GM18502 (cell line): ENCODE measurements around the gene DAD1.
"Not testable (repeated sequence)": the region's sequence is repeated elsewhere in the genome, so short reads cannot be mapped to it uniquely, and the experiment has no call there.

Source experiments
- ATAC-seq: cut with Tn5 transposase; IDR thresholded peaks from one replicate; pipeline ENCODE4 v1.9.1; 2021; ENCODE audit warnings: mild to moderate bottlenecking; ENCODE audit not compliant: unreplicated experiment, poor library complexity

DAD1 gene

DNA sequence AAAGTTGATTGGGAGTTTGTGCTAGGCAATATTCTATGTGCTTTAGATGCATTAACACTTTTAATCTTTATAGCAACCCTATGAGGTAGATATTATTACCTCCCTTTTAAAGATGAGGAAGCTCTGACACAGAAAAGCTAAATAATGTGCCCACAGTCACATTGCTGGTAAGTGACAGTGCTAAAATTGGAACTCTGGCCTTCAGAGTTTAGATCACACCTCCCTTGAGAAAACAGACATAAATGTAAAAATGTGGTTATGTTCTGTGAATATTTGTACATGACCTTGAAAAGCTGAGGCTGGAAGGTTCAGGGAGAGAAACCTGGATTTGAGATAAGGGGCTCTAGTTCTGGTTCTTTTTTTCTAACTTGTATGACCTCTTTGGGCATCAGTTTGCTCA, 11.0 kb upstream of the DAD1 start:
- no peak for ATAC-seq

DNA sequence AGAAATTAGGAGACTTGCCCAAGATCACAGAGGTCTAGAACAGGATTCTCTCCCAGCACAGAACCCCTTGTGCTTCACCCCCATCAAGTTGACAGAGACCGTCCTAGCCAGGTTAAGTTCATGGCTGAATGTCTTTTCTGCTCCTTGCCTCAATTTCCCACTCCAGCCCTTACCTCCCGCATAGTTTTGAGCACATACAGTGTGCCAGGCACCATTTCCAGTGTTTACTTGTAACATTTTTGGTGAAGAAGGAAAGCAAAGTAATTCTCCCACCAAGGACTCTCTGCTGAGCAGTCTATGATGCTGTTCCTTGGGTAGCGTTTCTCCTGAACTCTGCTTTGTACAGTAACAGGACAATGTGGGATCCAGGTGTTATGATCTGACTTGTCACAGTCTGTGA, 10.3 kb upstream of the DAD1 start:
- ATAC-seq: no peak

- ATAC-seq: no peak
Observed at GRCh38 chr14:22598896-22599244, 9.8 kb upstream of the DAD1 start.

- ATAC-seq: peak; percentile 89
Observed at GRCh38 chr14:22598099-22598895, 9.3 kb upstream of the DAD1 start, which contains the start of gene ABHD4. ABHD4 (plus strand) TSS chr14:22598300; CDS start chr14:22598307, 7 bp downstream.

DNA sequence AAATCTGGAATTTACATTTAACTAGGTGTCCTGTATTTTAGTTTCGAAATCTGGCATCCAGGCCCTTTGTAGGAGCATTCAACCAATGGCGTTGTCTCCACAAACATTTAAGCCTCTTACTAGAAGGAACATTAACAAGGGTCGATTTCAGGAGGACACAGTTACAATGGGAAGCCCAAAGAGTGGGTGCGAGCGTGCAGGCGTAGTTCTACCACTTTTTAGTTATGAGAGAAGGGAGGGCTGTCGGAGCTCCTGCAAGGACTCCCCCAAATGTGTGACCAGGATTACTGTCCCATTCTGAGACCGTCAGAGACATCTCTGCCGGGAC, 8.7 kb upstream of the DAD1 start:
- peak; percentile 32 for ATAC-seq

- ATAC-seq: no peak
Observed at GRCh38 chr14:22597265-22597664, 8.2 kb upstream of the DAD1 start.

GRCh38 chr14:22596354-22596879, 7.4 kb upstream of the DAD1 start:
- ATAC-seq: no peak

DNA sequence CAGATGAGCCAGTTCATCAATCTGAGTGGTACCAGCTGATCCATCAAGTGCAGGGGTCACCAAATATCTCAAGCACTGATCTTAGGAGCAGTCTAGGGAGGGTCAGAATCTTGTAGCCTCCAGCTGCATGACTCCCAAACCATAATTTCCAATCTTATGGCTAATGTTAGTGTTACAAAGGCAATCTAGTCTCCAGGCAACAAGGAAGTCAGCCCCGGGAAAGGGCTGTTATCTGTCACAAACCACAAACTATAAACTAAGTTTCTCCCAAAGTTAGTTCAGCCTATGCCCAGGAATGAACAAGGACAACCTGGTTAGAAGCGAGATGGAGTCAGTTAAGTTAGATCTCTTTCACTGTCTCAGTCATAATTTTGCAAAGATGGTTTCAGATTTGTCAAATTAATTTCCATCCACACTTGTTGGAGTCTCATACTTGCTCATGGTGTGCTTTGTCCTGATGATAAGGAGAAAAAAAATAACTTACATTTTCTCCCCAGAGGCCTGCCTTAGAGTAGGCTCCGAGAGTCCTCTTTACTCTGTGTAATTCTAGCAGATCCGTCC, 5.2 kb upstream of the DAD1 start:
- ATAC-seq: no peak

DNA sequence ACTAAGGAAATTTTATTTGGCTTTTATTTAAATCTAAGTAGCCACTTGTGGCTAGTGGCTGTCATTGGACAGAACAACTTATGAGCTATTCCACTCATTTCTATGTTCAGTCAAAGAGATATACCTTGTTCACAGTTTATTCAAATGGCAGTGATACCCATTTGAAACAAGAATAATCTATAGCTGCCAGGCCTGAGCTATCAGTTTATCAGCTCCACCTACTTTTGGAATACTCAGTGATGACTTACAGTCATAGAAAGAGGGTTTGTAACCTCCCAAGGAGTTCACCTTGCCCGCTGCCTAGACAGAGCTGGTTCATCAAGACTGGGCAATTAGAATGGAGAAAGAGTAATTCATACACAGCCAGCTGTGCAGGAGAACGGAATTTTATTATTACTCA, 4.6 kb upstream of the DAD1 start:
- no peak for ATAC-seq

GRCh38 chr14:22593189-22593588, 4.2 kb upstream of the DAD1 start:
- ATAC-seq: no peak

- ATAC-seq: no peak
Observed at GRCh38 chr14:22588526-22589095, 413 bp downstream of the DAD1 start.

GRCh38 chr14:22587677-22588422, 1.2 kb downstream of the DAD1 start:
- not testable (repeated sequence) for ATAC-seq

- no peak for ATAC-seq
Observed at GRCh38 chr14:22587247-22587646, 1.8 kb downstream of the DAD1 start.

GRCh38 chr14:22583994-22584393, 5.0 kb downstream of the DAD1 start:
- ATAC-seq: no peak

DNA sequence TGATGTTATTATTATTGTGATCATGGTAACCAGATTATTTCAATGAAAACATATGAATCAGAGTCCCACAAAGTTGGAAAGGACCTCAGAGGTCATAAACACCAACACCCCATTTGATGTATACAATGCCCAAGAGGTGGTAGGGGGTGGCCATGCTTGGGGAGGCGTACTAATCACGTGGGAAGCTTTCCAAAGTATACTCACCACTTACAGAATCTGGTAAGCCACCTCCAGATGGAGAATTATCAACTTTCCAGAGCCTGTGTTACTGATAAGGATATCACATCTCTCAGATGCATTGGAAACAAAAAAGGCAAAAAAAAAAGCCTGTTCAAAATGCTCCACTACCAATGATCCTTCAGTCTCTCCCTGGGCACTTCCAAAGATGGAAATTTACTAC, 8.4 kb downstream of the DAD1 start:
- no peak for ATAC-seq

- no peak for ATAC-seq
Observed at GRCh38 chr14:22579881-22580280, 9.1 kb downstream of the DAD1 start.

GRCh38 chr14:22579236-22579635, 9.8 kb downstream of the DAD1 start:
- no peak for ATAC-seq

DNA sequence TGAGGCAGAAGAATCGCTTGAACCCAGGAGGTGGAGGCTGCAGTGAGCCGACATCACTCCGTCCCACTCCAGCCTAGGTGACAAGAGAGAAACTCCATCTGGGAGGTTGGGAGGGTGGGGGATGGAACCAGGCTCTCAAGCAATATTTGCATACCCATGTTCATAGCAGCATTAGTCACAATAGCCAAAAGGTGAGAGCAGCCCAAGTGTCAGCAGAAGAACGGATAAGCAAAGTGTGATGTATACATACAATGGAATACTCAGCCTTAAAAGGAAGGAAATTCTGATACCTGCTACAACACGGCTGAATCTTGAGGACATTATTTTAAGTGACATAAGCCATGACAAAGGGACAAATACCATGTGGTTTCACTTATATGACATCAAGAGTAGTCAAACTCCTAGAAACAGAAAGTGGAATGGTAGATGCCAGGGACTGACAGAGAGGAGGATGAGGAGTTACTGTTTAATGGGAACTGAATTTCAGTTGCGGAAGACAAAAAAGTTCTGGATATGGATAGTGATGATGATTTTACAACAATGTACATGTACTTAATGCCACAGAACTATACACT, 11.6 kb downstream of the DAD1 start:
- ATAC-seq: no peak

- ATAC-seq: no peak
Observed at GRCh38 chr14:22573804-22574203, 15.2 kb downstream of the DAD1 start.

- no peak for ATAC-seq
Observed at GRCh38 chr14:22572562-22573058, 16.4 kb downstream of the DAD1 start.
